Measurements from ENCODE around the gene MGST3. TPM values are rescaled to one million over a fixed set of nuclear protein-coding genes. Genes with fewer than 3 reads are reported as not detected.
"Not testable (repeated sequence)": the region's sequence is repeated elsewhere in the genome, so short reads cannot be mapped to it uniquely, and the experiment has no call there.

MGST3 gene
- 100 to 1,000 TPM; 137 to 167 (median 158) TPM for total RNA-seq
- polyA plus RNA-seq, result 100 to 1,000 TPM; 193 to 238 TPM
- long read RNA-seq, donor 1, transcript MGST3-207 (2 exons, 1,002 nt), result minor isoform, 14 of 79 reads
- long read RNA-seq, donor 1, transcript MGST3-205 (6 exons, 1,015 nt), result major isoform, 53 of 79 reads
- long read RNA-seq, donor 1, partial matches to known transcripts, result 3 of 79 reads
- long read RNA-seq, donor 1, other reads (novel, unspliced or antisense), result 7 of 79 reads
- long read RNA-seq, donor 2, transcript MGST3-205 (6 exons, 1,015 nt), result major isoform, 103 of 129 reads
- long read RNA-seq, donor 2, partial matches to known transcripts, result 14 of 129 reads
- long read RNA-seq, donor 2, other reads (novel, unspliced or antisense), result 5 of 129 reads
- long read RNA-seq, donor 3, transcript MGST3-205 (6 exons, 1,015 nt), result major isoform, 84 of 91 reads
- long read RNA-seq, donor 3, partial matches to known transcripts, result 0 of 91 reads
- long read RNA-seq, donor 3, other reads (novel, unspliced or antisense), result 5 of 91 reads

DNA sequence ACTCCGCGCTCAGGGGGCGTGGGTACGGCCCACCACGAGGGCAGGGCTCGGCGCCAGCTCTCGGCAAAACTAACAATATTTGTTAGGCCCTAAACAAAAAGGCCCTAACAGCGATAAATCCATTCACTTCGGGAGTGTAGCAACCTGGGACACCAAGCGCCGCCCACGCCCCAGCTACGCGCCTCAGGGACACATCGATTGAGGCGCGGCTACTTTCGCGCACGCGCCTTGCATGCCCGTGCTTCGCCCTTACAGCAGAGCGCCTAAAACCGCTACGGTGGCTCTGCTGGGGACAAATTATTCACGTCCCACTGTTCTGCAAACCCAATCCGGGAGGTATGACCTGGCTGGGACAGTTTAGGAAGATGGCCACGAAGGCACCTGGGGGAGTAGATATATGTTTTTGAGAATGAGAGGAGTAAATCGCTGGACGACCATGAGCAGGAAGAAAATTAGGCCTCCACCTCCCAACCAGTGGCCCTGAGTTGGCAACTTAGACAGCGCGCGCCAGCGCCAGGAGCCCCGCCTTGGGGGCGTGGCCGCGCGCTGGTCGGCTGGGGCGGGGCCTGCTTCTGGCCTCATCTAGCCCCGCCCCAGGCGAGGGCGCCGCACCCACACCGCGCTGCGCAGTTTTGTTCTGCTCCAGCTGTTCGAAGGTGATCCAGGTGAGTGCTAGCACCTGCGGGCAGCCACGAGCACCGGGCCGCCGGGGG is at the start of gene MGST3:
Gene MGST3, plus strand, starts transcription at position 606 of the 713 bp plus-strand sequence. CDS start 18,614 bp downstream, outside the sequence.
- WGBS, 3 donors, result 0% methylated on average over 53 to 56 of the region's 56 CpGs
- H3K27ac ChIP-seq, result peak within 1 kb of the TSS; percentile 39 to 85
- H3K36me3 ChIP-seq, result no peaks in the 10 kb centered on the region
- peak; percentile 91 to 97 (median 94) for DNase-seq
- peak within 1 kb of the TSS; percentile 84 for H3K4me3 ChIP-seq
- H3K27me3 ChIP-seq, result no peaks in the 10 kb centered on the region
- H3K4me1 ChIP-seq (ENCODE audit: insufficient read depth), result peaks cover 6% of the 10 kb centered on the region
- H3K9me3 ChIP-seq, result no peaks in the 10 kb centered on the region
- intact Hi-C loops (cut with DNase I), result no loop called here
- peak; percentile 78 for TF ChIP-seq POLR2A (IDR thresholded peaks at IDR 0.05)
- TF ChIP-seq CTCF (IDR thresholded peaks at IDR 0.05), result no peak

DNA sequence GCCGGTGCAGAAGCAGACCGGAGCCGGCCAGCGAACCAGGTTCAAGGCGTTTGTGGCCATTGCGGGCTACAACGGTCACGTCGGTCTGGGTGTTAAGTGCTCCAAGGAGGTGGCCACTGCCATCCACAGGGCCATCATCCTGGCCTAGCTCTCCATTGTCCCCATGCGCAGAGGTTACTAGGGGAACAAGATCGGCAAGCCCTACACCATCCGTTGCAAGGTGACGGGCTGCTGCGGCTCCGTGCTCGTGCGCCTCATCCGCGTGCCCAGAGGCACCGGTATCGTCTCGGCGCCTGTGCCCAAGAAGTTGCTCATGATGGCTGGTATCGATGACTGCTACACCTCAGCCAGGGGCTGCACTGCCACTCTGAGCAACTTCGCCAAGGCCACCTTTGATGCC is 49.1 kb upstream of the MGST3 start:
- WGBS, 3 donors, result 95 to 98% (median 96%) methylated on average over 23 to 25 of the region's 25 CpGs
- Histone ChIP-seq H3K27ac (no peak overlapping the region), H3K4me3 (no peak overlapping the region), H3K27me3 (no peaks in the 10 kb centered on the region), H3K4me1 (ENCODE audit: insufficient read depth) (no peaks in the 10 kb centered on the region), H3K9me3 (no peaks in the 10 kb centered on the region), H3K36me3 (no peaks in the 10 kb centered on the region)
- no peak for DNase-seq
- intact Hi-C loops (cut with DNase I), result loop anchor here in 1 of 4 donors (5.0 kb wide), 1 partner anchor 185 kb away; no protein-coding TSS in a partner anchor
- TF ChIP-seq POLR2A (IDR thresholded peaks at IDR 0.05) (no peak), CTCF (IDR thresholded peaks at IDR 0.05) (no peak), EP300 (IDR thresholded peaks at IDR 0.05) (no peak)

- Histone ChIP-seq H3K27ac (no peak overlapping the region), H3K36me3 (no peaks in the 10 kb centered on the region), H3K27me3 (no peaks in the 10 kb centered on the region), H3K9me3 (no peaks in the 10 kb centered on the region), H3K4me3 (no peak overlapping the region), H3K4me1 (ENCODE audit: insufficient read depth) (no peaks in the 10 kb centered on the region)
- WGBS, 3 donors, result 71 to 73% (median 71%) methylated on average over 3 of the region's 3 CpGs
- intact Hi-C loops (cut with DNase I), result loop anchor here in 2 of 4 donors (5.0 kb wide), 2 partner anchors 179 to 464 kb away; no protein-coding TSS in a partner anchor
- DNase-seq, result no peak
- TF ChIP-seq EP300 (IDR thresholded peaks at IDR 0.05) (no peak), CTCF (IDR thresholded peaks at IDR 0.05) (no peak), POLR2A (IDR thresholded peaks at IDR 0.05) (no peak)
Measured at GRCh38 chr1:165586398-165586797, 44.6 kb upstream of the MGST3 start.

DNA sequence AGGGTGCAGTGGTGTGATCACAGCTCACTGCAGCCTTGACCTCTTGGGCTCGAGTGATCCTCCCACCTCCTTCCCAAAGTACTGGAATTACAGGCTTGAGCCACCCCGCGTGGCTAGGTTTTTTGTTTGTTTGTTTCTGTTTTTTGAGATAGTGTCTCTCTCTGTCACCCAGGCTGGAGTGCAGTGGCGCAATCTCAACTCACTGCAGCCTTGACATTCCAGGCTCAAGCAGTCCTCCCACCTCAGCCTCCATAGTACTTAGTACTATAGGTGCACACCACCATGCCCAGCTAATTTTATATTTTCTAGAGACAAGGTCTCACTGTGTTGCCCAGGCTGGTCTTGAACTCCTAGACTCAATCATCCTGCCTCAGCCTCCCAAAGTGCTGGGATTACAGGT is 39.6 kb upstream of the MGST3 start:
- H3K36me3 ChIP-seq; H3K27ac ChIP-seq; DNase-seq; H3K9me3 ChIP-seq; H3K27me3 ChIP-seq; H3K4me1 ChIP-seq (ENCODE audit: insufficient read depth); H3K4me3 ChIP-seq: not testable (repeated sequence)
- intact Hi-C loops (cut with DNase I), result loop anchor here in 3 of 4 donors (5.0 kb wide), 1 partner anchor 199 kb away; no protein-coding TSS in a partner anchor
- WGBS, 3 donors, result 53 to 75% (median 55%) methylated on average over 4 of the region's 4 CpGs

Measured in ovary (tissue), 10 donors.